Renal cortical epithelial cell (primary cell): ENCODE measurements around the gene INPP5A. TPM values are rescaled to one million over a fixed set of nuclear protein-coding genes. Genes with fewer than 3 reads are reported as not detected.
"Not testable (repeated sequence)": the region's sequence is repeated elsewhere in the genome, so short reads cannot be mapped to it uniquely, and the experiment has no call there.

Experiments
- DNase-seq: peaks from one replicate; pipeline ENCODE4 v3.0.0-alpha.2; 2011; ENCODE audit warnings: low read depth
- total RNA-seq: library from RNA; depleted of rRNA; stranded (reverse); fragments of >200 nt; gene quantifications from 2 replicates; pipeline ENCODE4 v1.2.3, GENCODE V29; 2014

The INPP5A gene
- total RNA-seq, 1 donor from 2014 or later, result 30.7 TPM

DNA sequence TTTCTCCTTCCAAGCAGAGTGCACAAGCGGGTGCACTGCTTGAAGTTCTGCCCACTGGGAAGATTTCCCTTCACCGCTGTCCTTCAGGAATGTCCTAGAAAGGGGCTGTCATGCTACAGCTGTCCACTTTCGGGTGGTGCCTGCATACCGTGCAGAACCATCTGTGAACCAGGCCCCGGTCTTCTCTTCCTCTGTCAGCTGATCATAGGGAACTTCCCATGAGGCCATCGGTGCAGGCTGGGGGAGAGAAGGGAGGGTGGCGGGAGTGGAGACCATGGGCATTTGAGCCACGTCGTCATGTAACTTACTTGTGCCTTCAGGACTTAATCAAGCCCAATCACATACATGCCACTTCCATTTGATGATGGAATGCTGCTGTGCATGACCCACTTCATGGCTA lies 136.7 kb downstream of the INPP5A start:
- no peak for DNase-seq

DNA sequence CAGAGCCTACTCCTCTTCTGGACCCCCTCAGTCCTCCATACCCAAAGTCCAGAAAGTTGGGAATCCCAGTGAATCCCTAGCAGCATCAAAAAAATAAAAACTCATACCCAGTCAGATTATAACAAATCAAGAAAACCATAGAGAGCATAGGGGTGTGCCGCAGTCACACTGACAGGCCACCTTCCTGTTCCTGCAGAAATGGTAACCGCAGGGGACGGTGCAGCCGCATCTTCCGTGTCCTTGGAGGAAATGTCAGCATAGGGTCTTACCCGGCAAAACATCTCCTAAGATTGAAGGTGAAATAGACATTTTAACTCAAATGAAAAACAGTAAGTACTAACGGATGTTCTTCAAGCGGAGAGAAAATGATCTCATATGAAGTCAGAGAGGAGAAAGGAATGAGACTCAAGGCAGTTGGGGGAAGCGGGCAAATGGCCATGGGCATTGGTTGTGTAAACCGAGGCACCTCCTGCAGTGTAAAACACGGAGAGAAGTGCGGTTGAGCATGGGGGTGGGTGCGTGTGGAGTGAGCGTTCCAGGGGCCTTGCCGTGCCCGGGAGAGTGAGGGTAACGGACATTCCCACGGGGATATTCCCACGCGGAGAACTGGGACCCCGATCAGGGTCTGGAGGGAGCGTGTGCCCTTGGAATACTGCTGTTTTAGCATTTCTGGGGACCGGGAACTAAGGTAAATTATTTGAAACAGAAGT lies 137.6 kb downstream of the INPP5A start:
- no peak for DNase-seq

DNA sequence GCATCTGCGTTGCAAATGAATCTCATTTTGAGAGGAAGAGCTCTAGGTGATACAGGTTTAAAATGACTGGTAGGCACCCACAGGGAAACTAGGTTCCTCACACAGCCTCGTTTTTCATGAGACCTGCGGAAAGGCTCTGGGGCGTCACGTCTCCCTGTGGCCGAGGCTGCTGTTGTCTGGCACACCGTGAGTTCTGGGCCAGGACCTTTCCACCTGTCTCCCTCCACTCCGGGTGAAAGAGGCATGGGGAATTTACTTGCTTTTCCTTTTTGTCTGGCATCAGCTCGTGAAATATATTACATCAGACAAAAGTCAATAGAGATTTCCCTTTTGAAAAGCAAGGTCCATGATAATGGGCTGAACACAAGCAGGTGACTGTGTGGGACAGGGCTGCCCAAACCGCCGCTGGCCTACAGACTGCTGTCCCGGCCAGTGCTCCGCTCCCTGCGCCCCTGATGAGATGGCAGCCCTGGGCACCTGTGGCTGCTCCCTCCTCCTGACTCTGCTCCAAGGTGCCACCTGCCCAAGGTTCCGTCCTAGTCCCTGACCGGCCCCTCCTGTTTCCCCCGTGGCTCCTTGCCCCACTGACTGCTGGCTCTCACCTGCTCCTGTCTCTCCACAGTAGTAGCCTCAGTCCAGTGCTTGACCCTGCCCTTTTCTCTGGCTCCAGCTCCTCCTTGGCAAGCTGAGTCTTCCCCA lies 138.8 kb downstream of the INPP5A start:
- no peak for DNase-seq

DNA sequence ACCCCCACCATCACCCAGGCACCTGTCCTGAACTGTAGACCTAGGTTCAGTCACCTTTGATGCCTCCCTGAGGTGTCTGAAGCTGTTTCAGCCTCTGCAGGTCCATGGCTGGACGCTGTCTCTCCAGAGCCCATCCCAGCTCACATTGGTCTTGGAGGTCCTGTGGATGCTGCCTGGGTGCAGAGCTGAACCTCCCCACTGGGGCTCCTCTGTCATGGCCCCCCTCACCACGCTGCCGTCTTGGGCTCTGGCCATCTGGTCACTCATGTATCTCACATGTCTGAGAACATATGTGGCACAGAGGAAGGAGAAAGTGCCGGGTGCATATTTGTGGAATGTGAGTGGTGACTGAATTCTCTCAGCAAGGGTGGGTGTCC lies 139.5 kb downstream of the INPP5A start:
- no peak for DNase-seq

DNA sequence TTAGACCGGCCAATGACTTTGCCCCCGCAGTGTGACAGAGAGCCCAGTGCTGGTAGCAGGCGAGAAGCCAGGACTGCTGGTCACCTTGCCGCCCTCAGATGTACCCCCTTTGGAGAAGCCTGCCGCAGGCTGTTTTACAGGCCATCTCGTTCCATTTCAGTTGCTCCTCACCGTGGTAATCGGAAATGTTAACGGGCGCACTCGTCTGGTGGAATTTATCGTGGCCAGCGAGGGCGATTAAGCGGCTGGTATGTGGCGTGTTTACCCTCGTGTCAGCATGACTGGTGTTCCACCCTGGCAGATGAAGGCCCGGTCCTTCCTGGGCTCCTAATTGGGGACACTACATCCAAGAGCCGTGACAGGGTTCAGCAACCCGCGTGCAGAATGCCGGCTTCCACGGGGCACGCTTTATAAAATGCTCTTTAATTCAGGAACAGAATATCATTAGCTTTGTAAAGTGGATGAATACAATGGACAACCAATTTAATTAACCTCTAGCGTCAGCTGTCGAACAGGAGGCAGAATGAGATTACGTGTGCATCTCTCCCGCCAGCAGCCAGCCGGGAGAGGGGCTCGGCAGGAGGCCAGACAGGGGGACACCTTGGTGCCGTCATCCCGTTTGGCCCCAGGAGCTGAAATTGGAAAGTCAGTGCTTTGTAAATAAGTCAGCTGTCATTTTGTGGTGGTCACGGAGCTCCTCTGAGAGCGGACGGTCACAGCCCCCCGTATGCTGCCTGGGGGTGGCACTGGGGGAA lies 140.1 kb downstream of the INPP5A start:
- peak; percentile 83 for DNase-seq

DNA sequence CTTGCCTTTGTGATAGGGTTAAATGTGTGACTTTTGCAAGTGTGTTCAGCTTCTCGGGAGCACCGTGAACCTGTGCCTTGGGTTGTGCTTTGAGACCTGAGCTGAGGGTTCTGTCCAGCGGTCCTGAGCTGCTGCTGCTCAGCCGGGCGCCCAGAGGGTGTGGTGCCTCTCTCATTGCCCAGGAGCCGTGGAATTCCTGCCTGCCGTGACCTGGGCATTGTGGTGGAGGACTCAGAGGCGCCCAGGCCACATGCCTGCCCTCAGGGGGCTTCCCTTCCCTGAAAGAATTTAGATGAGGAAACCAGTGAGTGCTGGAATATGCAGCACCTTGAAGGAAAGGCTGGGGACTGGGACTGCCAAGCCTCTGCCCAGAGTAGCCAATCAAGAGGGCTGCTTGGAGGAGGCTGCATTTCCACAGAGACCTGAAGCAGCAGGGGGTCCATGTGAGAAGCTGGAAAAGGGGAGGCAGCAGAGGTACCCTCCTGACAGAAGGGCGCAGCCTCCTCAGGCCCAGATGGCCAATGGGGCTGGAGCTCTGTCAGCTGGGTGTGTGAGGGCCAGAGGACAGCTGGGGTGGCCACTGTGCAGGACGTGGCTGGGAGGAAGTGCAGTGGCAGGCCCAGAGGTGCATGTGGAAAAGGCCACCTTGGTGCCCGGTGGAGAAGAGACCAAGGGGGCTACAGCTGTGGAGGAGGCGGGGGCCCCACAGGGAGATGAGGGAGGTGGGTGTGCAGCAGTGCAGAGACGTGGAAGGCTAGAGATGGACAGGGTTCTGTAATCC lies 141.0 kb downstream of the INPP5A start:
- no peak for DNase-seq

DNA sequence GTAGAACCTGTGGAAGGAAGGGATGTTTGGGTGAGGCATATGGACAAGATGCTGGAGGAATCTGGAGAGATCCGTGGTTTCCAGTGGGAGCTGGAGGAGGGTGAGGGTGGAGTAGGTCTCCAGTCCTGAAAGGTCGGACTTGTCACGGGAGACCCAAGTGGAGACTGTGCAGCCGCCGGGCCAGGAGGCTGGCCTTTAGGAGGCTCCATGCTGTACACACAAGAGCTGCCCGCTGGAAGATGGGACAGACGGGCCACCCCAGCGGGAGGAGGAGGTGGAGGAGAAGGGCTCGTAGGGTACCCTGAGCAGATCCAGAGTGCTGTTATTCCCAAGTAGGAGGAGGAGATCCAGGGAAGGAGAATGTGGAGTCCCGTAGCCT lies 141.6 kb downstream of the INPP5A start:
- DNase-seq, result no peak

DNA sequence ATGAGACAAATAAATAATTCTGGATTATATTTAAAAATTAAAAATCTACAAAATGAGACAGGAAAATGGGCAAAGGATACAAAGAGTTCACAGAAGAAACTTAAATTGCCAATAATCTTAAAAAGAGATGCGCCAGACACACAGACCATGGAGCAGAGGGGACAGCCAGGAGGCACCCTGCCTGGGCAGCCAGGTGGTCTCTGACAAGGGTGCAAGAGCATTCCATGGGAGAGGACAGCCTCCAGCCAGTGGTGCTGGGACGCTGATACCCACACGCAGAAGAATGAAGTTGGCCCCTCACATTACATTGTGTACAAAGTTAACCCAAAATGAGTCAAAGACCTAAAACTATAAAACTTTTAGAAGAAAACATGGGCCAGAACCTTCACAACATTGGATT lies 142.1 kb downstream of the INPP5A start:
- no peak for DNase-seq

DNA sequence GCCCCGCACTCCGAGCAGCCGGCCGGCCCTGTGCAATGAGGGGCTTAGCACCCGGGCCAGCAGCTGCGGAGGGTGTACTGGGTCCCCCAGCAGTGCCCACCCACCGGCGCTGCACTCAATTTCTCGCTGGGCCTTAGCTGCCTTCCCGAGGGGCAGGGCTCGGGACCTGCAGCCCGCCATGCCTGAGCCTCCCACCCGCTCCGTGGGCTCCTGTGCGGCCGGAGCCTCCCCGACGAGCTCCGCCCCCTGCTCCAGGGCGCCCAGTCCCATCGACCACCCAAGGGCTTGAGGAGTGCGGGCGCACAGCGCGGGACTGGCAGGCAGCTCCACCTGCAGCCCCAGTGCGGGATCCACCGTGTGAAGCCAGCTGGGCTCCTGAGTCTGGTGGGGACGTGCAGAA lies 143.2 kb downstream of the INPP5A start:
- DNase-seq, result not testable (repeated sequence)

DNA sequence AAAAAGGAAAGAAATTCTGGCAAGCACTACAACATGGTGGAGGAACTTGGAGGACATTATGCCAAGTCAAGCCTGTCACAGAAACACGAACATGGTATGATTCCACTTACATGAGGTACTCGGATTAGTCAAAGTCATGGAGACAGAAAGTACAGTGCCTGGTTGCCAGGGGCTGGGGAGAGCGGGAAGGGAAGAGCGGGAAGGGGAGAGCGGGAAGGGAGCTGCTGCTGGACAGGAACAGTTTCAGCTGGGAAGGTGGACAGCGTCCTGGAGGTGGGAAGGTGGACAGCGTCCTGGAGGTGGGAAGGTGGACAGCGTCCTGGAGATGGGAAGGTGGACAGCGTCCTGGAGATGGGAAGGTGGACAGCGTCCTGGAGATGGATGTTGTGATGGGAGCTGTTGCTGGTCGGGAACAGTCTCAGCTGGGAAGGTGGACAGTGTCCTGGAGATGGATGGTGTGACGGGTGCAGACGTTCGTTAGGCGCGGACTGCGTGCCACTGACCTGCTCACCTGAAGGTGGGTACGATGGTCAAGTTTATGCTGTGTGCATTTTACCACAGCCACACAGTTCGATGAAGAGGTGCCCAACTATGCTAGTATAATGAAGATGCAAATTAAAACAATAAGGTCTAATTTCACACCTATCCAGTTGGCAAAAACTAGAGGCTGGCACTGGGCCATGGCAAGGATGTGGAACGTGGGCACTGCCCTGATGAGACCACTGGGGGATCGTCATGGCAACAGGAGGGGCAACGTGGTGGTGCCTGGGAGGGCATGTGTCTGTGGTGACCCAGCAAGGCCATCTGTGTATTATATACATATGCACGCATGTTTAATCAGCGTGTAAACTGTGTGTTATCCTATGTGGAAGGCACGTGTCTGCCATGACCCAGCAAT lies 144.5 kb downstream of the INPP5A start:
- DNase-seq, result no peak

DNA sequence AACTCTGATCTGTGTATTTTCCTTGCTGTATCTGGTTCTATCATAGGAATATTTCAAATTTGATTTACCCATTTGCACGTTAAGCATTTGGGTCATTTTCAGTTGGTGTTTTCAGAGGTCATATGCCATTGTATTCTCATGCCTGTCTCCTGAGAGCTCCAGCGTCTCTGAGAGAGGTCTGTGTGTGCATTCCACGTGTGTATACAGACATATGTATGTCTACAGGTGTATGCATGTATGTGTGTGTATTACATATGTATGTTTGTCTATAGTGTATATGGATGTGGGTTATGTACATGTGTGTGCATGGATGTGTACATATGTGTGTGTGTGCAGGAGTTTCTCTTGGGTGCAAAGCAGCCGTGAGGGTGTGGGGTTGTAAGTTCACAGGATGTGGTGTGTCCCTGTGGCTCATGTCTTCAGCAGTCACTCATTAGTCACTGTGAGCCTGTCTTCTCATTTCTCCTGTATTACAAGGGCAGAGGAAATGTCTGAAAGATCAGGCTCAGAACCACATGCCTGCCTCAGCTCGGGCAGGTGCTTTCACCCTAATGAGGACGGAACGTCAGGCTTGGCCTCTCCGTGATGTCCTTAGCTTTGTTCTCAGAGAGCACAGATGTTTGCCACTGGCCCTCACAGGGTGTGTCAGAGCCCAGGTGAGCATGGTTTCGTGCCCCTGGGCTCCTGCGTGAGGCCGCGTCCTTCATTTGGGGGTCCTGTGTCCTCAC lies 146.7 kb downstream of the INPP5A start:
- DNase-seq, result peak; percentile 57

DNA sequence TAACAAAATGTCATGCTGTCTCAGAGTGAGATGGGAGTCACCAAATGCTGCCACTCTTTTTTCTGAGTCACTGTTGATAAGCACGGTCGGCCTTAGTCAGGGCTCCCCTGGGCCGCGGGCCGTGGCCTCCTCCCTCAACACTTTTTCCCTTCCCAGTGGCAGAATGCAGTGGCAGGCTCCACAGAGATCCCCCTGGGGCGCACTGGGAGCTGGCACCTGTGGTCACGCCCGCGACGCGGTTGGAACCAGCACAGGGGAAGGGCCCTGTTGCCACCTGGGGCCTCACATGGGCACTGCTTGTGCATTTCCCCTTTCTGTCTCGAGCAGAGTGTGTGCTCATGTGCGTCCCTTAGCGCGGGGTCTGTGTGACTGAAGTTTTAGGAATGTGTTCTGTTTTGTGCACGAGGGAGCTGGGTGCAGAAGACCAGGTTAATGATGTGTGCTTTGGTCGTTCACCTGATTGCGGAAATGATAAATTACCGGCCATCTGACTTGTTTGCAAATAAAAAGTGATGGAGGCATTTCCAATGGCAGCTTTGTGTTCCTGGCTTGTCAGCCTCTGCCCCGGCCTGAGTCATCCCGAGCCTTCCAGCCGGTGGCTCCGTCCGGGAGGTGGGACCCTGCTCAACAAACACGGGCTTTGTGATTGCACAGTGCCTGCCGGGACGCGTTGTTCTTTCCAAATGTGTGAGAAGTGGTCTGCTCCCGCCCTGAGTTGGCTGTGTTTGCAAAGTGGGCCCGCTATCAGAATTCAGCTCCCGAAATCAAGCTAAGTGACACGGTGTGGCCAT lies 147.7 kb downstream of the INPP5A start:
- DNase-seq, result peak; percentile 82

DNA sequence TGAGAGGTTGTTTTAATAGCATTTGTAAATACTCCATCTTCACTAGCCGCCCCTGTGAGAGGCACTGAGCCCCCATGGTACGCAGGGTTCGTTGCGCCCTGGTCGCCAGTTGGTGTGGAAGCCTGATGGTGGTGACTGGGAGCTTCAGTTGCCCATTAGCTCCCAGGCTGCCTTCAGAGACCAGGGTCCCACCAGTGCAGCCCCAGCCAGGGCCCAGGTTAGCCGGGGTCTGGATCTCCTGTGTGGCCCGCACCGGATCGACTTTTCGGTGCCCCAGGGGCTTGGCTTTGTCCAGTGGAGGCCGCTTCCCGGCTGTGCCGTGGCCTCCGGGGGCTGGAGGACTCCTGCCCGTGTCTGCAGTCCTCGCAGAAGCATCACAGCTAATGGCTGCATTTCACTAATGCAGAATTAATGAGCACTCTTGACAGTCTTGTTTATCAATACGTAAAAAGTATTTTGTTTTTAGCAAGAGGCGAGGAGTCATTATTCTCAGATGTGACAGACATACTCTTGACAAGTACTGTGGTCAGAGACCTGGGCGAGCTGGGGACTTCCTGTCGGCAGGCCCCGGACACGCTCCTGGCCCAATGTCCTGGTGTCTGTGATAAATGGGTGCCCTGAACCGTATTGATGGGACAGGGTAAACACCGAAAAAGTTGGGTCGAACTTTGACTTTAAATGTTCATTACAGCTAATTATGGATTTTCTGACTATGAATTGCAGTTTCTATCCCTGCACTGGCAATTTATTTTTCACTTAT lies 148.5 kb downstream of the INPP5A start:
- DNase-seq, result no peak

DNA sequence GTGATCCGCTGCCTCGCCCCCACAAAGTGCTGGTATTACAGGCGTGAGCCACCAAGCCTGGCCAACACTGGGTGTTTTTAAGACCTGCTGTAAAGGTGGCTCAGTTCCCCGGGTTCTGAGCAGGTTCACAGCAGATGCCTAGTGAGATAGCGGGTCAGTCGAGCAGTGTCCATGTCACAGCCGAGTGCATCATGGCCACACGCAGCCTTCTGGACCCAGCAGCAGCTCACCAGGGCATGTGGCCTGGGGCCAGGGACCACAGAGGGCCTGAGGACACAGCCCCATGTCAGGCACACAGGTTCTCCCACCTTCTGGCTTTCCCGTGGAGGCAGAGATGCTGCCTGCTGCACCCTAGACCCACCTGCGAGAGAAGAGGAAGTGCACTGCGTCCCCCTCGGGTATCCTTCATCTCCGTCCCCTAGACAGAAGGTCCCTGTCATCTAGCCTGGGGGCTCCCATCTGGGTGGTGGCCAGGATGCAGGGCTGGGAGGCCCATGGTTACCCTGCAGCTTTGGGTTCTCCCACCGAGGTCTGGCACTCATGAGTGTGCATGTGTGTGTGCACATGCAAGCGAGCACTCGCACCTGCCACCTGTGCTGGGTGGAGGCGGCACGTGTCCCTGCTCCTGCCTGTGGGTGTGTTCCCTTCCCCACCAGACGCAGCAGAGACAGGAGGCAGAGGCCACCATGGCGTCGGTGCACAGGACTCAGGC lies 149.8 kb downstream of the INPP5A start:
- no peak for DNase-seq

DNA sequence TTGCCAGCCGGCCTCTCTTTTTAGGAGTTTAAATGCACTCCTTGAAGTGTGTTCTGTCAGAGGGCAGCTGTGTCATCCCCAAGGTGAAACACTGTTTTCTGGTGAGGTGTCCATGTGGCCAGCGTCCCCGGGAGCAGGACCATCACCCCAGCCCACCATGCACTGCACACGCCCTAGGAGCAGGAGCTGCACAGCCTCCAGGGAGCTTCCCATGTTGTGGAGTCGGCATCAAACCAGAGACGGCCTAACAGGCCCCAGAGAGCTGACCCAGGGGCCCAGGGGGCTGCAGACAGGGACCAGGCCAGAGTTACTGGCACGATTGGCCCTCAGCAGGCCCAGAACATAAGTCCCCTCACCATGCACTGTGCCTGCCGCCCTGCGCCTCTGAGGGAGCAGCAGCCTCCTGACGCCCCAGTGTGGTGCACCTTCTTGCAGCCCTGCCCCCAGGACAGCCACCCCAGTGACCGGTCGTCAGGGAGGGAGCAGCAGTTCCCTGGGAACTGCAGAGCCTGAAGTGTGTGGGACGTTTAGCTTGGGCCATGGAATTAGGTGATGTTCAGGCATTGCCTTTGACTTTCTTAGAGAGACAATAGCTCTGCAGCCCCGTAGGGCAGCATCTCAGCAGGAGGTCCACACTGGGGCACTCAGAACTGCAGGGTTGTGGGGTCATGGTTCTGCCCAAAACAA lies 150.4 kb downstream of the INPP5A start:
- no peak for DNase-seq

DNA sequence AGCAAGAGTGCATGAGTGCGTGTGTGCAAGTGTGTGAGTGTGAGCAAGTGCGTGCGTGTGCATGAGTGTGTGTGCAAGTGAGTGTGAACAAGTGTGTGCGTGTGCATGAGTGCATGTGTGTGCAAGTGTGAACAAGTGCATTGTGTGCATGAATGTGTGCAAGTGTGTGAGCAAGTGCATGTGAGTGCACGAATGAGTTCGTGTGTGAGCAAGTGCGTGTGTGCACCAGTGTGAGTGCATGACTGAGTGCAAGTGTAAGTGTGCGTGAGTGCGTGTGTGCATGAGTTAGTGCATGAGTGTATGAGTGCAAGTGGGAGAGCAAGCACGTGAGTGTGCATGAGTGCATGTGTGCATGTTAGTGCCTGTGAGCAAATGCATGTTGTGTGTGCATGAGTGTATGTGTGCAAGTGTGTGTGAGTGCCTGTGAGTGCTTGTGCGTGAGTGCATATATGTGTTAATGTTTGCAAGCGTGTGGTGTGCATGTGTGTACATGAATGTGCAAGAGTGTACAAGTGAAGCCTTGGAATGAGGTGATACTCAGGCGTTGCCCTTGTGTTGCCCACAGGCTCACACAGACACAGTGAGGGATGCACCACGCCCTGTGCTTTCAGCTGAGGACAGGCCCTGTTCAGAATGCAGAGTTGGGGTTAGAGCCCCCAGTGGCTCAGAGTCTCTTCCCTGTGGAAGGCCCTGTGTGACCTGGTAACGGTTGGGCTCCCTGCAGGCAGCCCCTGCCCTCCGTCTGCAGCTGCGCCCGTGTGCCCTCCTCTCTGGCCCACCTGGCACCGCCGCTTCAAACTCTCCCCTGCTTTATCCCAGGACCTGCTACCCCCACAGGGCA lies 151.2 kb downstream of the INPP5A start:
- no peak for DNase-seq
